ENCODE data around the gene DPP3. TPM values are rescaled to one million over a fixed set of nuclear protein-coding genes. Genes with fewer than 3 reads are reported as not detected.

DPP3 gene
- polyA plus RNA-seq, 1 of the 3 experiments (the other 2 are of a cell fraction): 70.6 TPM

DNA sequence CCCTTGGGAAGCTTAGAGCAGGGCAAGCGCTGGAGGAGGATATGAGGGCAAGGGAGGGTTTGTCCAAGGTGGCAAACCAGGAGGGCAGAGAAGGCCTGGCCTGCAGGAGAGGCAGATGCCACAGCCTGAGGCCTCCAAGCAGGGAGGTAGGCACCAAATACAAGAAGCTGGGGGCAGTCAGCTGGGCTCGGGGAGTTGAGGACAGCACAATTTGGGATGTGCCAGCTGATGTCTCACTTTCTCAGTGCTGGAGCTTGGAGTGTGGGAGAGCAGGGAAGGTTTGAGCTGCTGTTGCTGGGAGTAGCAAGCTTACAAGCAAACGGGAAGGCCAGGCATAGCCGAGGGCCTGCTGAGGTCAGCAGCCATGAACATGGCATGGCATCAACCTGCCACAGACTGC lies 61.7 kb downstream of the DPP3 start (continued):
- TF ChIP-seq, protein P1, sequence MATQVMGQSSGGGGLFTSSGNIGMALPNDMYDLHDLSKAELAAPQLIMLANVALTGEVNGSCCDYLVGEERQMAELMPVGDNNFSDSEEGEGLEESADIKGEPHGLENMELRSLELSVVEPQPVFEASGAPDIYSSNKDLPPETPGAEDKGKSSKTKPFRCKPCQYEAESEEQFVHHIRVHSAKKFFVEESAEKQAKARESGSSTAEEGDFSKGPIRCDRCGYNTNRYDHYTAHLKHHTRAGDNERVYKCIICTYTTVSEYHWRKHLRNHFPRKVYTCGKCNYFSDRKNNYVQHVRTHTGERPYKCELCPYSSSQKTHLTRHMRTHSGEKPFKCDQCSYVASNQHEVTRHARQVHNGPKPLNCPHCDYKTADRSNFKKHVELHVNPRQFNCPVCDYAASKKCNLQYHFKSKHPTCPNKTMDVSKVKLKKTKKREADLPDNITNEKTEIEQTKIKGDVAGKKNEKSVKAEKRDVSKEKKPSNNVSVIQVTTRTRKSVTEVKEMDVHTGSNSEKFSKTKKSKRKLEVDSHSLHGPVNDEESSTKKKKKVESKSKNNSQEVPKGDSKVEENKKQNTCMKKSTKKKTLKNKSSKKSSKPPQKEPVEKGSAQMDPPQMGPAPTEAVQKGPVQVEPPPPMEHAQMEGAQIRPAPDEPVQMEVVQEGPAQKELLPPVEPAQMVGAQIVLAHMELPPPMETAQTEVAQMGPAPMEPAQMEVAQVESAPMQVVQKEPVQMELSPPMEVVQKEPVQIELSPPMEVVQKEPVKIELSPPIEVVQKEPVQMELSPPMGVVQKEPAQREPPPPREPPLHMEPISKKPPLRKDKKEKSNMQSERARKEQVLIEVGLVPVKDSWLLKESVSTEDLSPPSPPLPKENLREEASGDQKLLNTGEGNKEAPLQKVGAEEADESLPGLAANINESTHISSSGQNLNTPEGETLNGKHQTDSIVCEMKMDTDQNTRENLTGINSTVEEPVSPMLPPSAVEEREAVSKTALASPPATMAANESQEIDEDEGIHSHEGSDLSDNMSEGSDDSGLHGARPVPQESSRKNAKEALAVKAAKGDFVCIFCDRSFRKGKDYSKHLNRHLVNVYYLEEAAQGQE (IDR thresholded peaks at IDR 0.05; ENCODE audit: low read depth, low read length): no peak
- TF ChIP-seq SMC3 (IDR thresholded peaks at IDR 0.05; ENCODE audit: low read depth, low read length): no peak
- TF ChIP-seq, protein P2, sequence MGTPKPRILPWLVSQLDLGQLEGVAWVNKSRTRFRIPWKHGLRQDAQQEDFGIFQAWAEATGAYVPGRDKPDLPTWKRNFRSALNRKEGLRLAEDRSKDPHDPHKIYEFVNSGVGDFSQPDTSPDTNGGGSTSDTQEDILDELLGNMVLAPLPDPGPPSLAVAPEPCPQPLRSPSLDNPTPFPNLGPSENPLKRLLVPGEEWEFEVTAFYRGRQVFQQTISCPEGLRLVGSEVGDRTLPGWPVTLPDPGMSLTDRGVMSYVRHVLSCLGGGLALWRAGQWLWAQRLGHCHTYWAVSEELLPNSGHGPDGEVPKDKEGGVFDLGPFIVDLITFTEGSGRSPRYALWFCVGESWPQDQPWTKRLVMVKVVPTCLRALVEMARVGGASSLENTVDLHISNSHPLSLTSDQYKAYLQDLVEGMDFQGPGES (IDR thresholded peaks at IDR 0.05; ENCODE audit: low read depth, low read length): no peak

DNA sequence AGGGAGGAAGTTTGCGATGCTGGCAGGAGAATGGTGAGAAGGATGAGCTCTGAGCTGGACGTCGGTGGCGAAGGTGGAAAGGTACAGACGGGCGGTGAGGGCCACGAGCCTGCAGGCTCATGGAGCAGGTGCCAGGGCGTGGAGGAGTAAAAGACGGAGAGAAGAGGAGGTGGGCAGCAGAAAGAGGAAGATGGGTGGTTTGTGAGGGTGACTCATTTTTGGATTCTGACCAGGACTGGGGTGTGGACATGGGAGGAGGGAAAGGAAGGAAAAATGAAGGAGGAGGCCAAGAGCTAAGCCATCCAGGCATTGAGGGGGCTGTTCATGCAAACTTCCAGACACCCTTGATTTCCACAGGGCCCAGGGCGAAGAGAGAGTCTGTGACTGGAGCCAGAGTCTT lies 62.1 kb downstream of the DPP3 start:
- H3K4me2 ChIP-seq: no peak overlapping the region
- H3K4me3 ChIP-seq (ENCODE audit: low read depth in 2 of 2, low read length in 1 of 2): no peak overlapping the region
- TF ChIP-seq YY1 (IDR thresholded peaks at IDR 0.05; ENCODE audit: low read depth) (no peak), SIN3A (IDR thresholded peaks at IDR 0.05; ENCODE audit: borderline replicate concordance, low read depth, low read length) (no peak), FOSL2 (IDR thresholded peaks at IDR 0.05; ENCODE audit: borderline replicate concordance, low read depth) (no peak), FOXM1 (IDR thresholded peaks at IDR 0.05; ENCODE audit: low read depth) (no peak), MEF2A (IDR thresholded peaks at IDR 0.05; ENCODE audit: borderline replicate concordance, low read depth) (no peak), POLR2AphosphoS5 (IDR thresholded peaks at IDR 0.05; ENCODE audit: low read depth, low read length) (no peak)
- TF ChIP-seq, protein P3, sequence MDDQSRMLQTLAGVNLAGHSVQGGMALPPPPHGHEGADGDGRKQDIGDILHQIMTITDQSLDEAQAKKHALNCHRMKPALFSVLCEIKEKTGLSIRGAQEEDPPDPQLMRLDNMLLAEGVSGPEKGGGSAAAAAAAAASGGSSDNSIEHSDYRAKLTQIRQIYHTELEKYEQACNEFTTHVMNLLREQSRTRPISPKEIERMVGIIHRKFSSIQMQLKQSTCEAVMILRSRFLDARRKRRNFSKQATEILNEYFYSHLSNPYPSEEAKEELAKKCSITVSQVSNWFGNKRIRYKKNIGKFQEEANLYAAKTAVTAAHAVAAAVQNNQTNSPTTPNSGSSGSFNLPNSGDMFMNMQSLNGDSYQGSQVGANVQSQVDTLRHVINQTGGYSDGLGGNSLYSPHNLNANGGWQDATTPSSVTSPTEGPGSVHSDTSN (IDR thresholded peaks at IDR 0.05): no peak
- TF ChIP-seq, protein P4, sequence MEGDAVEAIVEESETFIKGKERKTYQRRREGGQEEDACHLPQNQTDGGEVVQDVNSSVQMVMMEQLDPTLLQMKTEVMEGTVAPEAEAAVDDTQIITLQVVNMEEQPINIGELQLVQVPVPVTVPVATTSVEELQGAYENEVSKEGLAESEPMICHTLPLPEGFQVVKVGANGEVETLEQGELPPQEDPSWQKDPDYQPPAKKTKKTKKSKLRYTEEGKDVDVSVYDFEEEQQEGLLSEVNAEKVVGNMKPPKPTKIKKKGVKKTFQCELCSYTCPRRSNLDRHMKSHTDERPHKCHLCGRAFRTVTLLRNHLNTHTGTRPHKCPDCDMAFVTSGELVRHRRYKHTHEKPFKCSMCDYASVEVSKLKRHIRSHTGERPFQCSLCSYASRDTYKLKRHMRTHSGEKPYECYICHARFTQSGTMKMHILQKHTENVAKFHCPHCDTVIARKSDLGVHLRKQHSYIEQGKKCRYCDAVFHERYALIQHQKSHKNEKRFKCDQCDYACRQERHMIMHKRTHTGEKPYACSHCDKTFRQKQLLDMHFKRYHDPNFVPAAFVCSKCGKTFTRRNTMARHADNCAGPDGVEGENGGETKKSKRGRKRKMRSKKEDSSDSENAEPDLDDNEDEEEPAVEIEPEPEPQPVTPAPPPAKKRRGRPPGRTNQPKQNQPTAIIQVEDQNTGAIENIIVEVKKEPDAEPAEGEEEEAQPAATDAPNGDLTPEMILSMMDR (IDR thresholded peaks at IDR 0.05): no peak
- TF ChIP-seq, protein P1 (IDR thresholded peaks at IDR 0.05; ENCODE audit: low read depth, low read length): no peak
- ChIA-PET CTCF (interaction anchor here (1.0 to 2.3 kb wide), 3 partner anchors 124 to 153 kb away, joined by 3 to 10 read pairs (median 3); no protein-coding TSS in a partner anchor), POLR2A (interaction anchor here (0.9 kb wide), 1 partner anchor 32 kb away, joined by 4 read pairs; the partner anchor contains the start of gene BBS1)
- DNase-seq: no peak
- H3K27me3 ChIP-seq (ENCODE audit: insufficient read depth): no peaks in the 10 kb centered on the region
- H4K20me1 ChIP-seq (ENCODE audit: insufficient read depth): no peaks in the 10 kb centered on the region
- no peaks in the 10 kb centered on the region for H3K9me2 ChIP-seq
- peaks cover 4% of the 10 kb centered on the region for H3F3A ChIP-seq (replicated peaks; ENCODE audit: insufficient read depth)
- H3K9ac ChIP-seq: no peak overlapping the region
- no peak overlapping the region for H3K27ac ChIP-seq (ENCODE audit: low read depth in 2 of 2, low read length in 1 of 2)
- 93% methylated on average over 10 of the region's 10 CpGs for WGBS (ENCODE audit: low lambda C conversion rate)
- peaks cover 7% of the 10 kb centered on the region for H3K79me2 ChIP-seq (ENCODE audit: insufficient read depth)
- peaks cover 0 to 10% of the 10 kb centered on the region in 2 experiments; a peak in 1 of 4 replicates for H3K4me1 ChIP-seq (ENCODE audit: control insufficient read depth in 1 of 2, insufficient read depth in 2 of 2, low read depth in 1 of 2, low read length in 1 of 2)
- H3K36me3 ChIP-seq (replicated peaks in 1 of 2; ENCODE audit: control insufficient read depth in 1 of 2, insufficient read depth in 2 of 2, low read length in 1 of 2): peaks cover 4 to 13% of the 10 kb centered on the region in 2 experiments
- H3K9me3 ChIP-seq: no peaks in the 10 kb centered on the region
- no peak overlapping the region for H2AFZ ChIP-seq (ENCODE audit: low read depth)
